Common myeloid progenitor, CD34-positive (primary cell): Measurements from ENCODE around the gene LARP4.
"Not testable (repeated sequence)": the region's sequence is repeated elsewhere in the genome, so short reads cannot be mapped to it uniquely, and the experiment has no call there.

Source experiments
- CTCF ChIA-PET: fragments of 350-600 bp; sonication (Branson Sonifier 250); formaldehyde crosslinking; loops from one replicate; lab custom pipeline; 2021; ENCODE audit warnings: antibody characterized with exemption; lab: Charles Lee
- POLR2A ChIA-PET: fragments of 350-600 bp; sonication (Branson Sonifier 250); formaldehyde crosslinking; loops from one replicate; lab custom pipeline; 2021; ENCODE audit warnings: antibody characterized with exemption; lab: Charles Lee
- DNase-seq, 3 donors: peaks; one replicate each; pipeline versions ENCODE4 v3.0.0 to v3.0.0-alpha.2; 2013
- H3K27ac ChIP-seq, 2 experiments: 1 replicate in 1 of 2; 2 replicates in 1 of 2; pipeline ENCODE4 v1.7.0; 2013; ENCODE audit warnings: inconsistent platforms in 2 of 2, low read length in 2 of 2, mild to moderate bottlenecking in 2 of 2, low read depth in 1 of 2, moderate library complexity in 1 of 2; ENCODE audit not compliant: severe bottlenecking in 2 of 2, insufficient read depth in 1 of 2, poor library complexity in 1 of 2
- H3K27me3 ChIP-seq, 5 experiments: replicated peaks in 2 of 5; 1 replicate in 3 of 5; 2 replicates in 2 of 5; pipeline versions ENCODE4 v1.6.1 to v1.7.0; 2013; ENCODE audit warnings: low read length in 4 of 5, mild to moderate bottlenecking in 2 of 5, moderate library complexity in 2 of 5, inconsistent platforms in 1 of 5; ENCODE audit not compliant: insufficient read depth in 5 of 5, control insufficient read depth in 4 of 5
- H3K36me3 ChIP-seq, 4 experiments: 1 replicate in 2 of 4; 2 replicates in 2 of 4; pipeline versions ENCODE4 v1.6.1 to v1.7.0; 2013; ENCODE audit warnings: low read length in 3 of 4, control low read depth in 1 of 4, mild to moderate bottlenecking in 1 of 4; ENCODE audit not compliant: control insufficient read depth in 4 of 4, insufficient read depth in 4 of 4
- H3K4me1 ChIP-seq, 4 experiments: 1 replicate in 3 of 4; 2 replicates in 1 of 4; pipeline versions ENCODE4 v1.6.1 to v1.7.1; 2013; ENCODE audit warnings: low read length in 3 of 4, mild to moderate bottlenecking in 3 of 4, control low read depth in 1 of 4, inconsistent platforms in 1 of 4, moderate library complexity in 1 of 4; ENCODE audit not compliant: control insufficient read depth in 4 of 4, insufficient read depth in 4 of 4; ENCODE audit errors: control extremely low read depth in 1 of 4
- H3K4me3 ChIP-seq, 7 experiments: 1 replicate in 4 of 7; 2 replicates in 3 of 7; pipeline versions ENCODE4 v1.5.1 to v1.7.0; 2013; ENCODE audit warnings: mild to moderate bottlenecking in 7 of 7, low read length in 6 of 7, moderate library complexity in 6 of 7, inconsistent platforms in 2 of 7, low read depth in 2 of 7, control low read depth in 1 of 7; ENCODE audit not compliant: insufficient read depth in 4 of 7, control insufficient read depth in 1 of 7; ENCODE audit errors: extremely low read depth in 1 of 7
- H3K9me3 ChIP-seq, 5 experiments: 1 replicate in 4 of 5; 2 replicates in 1 of 5; pipeline versions ENCODE4 v1.6.1 to v1.7.1; 2013; ENCODE audit warnings: low read length in 4 of 5, mild to moderate bottlenecking in 2 of 5, inconsistent platforms in 1 of 5, low read depth in 1 of 5, moderate library complexity in 1 of 5; ENCODE audit not compliant: control insufficient read depth in 4 of 5, insufficient read depth in 2 of 5; ENCODE audit errors: control extremely low read depth in 1 of 5
- WGBS: methylation state at CpG from one replicate; pipeline ENCODE4 v1.1.5; 2013; ENCODE audit not compliant: insufficient coverage; 5-methylcytosine and 5-hydroxymethylcytosine counted together

The LARP4 gene

GRCh38 chr12:50387972-50388478 is 12.7 kb upstream of the LARP4 start:
- H3K36me3 ChIP-seq = no peaks in the 10 kb centered on the region
- ChIA-PET CTCF (no interaction called here), POLR2A (no interaction called here)
- H3K9me3 ChIP-seq = no peaks in the 10 kb centered on the region
- H3K27ac ChIP-seq = no peak overlapping the region
- H3K4me1 ChIP-seq = no peaks in the 10 kb centered on the region
- WGBS = 100% methylated on average over 3 of the region's 7 CpGs
- DNase-seq = no peak
- H3K4me3 ChIP-seq = no peak overlapping the region
- no peaks in the 10 kb centered on the region for H3K27me3 ChIP-seq

GRCh38 chr12:50388793-50389192 is 11.9 kb upstream of the LARP4 start:
- H3K4me3 ChIP-seq, H3K9me3 ChIP-seq, DNase-seq, H3K27ac ChIP-seq, H3K27me3 ChIP-seq, CTCF ChIA-PET, H3K4me1 ChIP-seq, H3K36me3 ChIP-seq, POLR2A ChIA-PET: not testable (repeated sequence)
- 98% methylated on average over 10 of the region's 10 CpGs for WGBS

- H3K27ac ChIP-seq = no peak overlapping the region
- H3K27me3 ChIP-seq = no peaks in the 10 kb centered on the region
- no peaks in the 10 kb centered on the region for H3K9me3 ChIP-seq
- DNase-seq = no peak
- ChIA-PET POLR2A (interaction anchor here (0.6 kb wide), 1 partner anchor 365 kb away, joined by 3 read pairs; the partner anchor contains the start of gene RACGAP1), CTCF (no interaction called here)
- no peaks in the 10 kb centered on the region for H3K4me1 ChIP-seq
- H3K36me3 ChIP-seq = no peaks in the 10 kb centered on the region
- WGBS = 100% methylated on average over 3 of the region's 3 CpGs
- no peak overlapping the region for H3K4me3 ChIP-seq
Measured at GRCh38 chr12:50390316-50390741, 10.4 kb upstream of the LARP4 start.

- CTCF ChIA-PET = interaction anchor here (0.7 kb wide), 1 partner anchor 48 kb away, joined by 3 read pairs; no protein-coding TSS in a partner anchor
- 40% methylated on average over 1 of the region's 4 CpGs for WGBS
- POLR2A ChIA-PET = no interaction called here
Measured at GRCh38 chr12:50394469-50395029, 6.1 kb upstream of the LARP4 start.

GRCh38 chr12:50397117-50397650 is 3.5 kb upstream of the LARP4 start:
- H3K27me3 ChIP-seq = peaks cover 0 to 4% (median 0%) of the 10 kb centered on the region in 5 experiments
- H3K4me1 ChIP-seq = peaks cover 2 to 9% (median 8%) of the 10 kb centered on the region in 4 experiments
- ChIA-PET POLR2A (no interaction called here), CTCF (interaction anchor here (0.6 to 1.0 kb wide), 3 partner anchors 12 to 198 kb away, joined by 3 read pairs; no protein-coding TSS in a partner anchor)
- H3K27ac ChIP-seq = no peak overlapping the region
- H3K36me3 ChIP-seq = no peaks in the 10 kb centered on the region
- no CpG with 5 or more reads among the region's 3 CpGs for WGBS
- DNase-seq = no peak
- no peaks in the 10 kb centered on the region for H3K9me3 ChIP-seq
- H3K4me3 ChIP-seq = no peak overlapping the region

More at GRCh38 chr12:50394469-50395029, 6.1 kb upstream of the LARP4 start:
- Histone ChIP-seq H3K9me3 (no peaks in the 10 kb centered on the region), H3K4me3 (no peak overlapping the region), H3K36me3 (no peaks in the 10 kb centered on the region), H3K4me1 (no peaks in the 10 kb centered on the region), H3K27me3 (peaks cover 0 to 4% (median 0%) of the 10 kb centered on the region in 5 experiments), H3K27ac (no peak overlapping the region)
- no peak for DNase-seq

GRCh38 chr12:50398931-50399330 is 1.8 kb upstream of the LARP4 start:
- WGBS = 96% methylated on average over 4 of the region's 4 CpGs
- CTCF ChIA-PET = no interaction called here
- Histone ChIP-seq H3K4me3 (no peak overlapping the region), H3K27ac (no peak overlapping the region), H3K4me1 (peaks cover 13 to 25% (median 16%) of the 10 kb centered on the region in 4 experiments), H3K9me3 (no peaks in the 10 kb centered on the region), H3K27me3 (peaks cover 0 to 4% (median 0%) of the 10 kb centered on the region in 5 experiments), H3K36me3 (no peaks in the 10 kb centered on the region)
- POLR2A ChIA-PET = no interaction called here
- no peak for DNase-seq

- ChIA-PET POLR2A (interaction anchor here (0.7 kb wide), 1 partner anchor 331 kb away, joined by 4 read pairs; no protein-coding TSS in a partner anchor), CTCF (no interaction called here)
- H3K27me3 ChIP-seq = peaks cover 0 to 4% (median 0%) of the 10 kb centered on the region in 5 experiments
- WGBS = 92% methylated on average over 2 of the region's 8 CpGs
- no peak for DNase-seq
- peaks cover 13 to 25% (median 16%) of the 10 kb centered on the region in 4 experiments for H3K4me1 ChIP-seq
- peaks cover 0 to 3% (median 1%) of the 10 kb centered on the region in 4 experiments for H3K36me3 ChIP-seq
- peak overlapping the region in 6 of 7 experiments; percentile 92 to 98 (median 98) for H3K4me3 ChIP-seq
- peak overlapping the region; percentile 76 to 95 for H3K27ac ChIP-seq
- H3K9me3 ChIP-seq = no peaks in the 10 kb centered on the region
Measured at GRCh38 chr12:50400104-50400637, 514 bp upstream of the LARP4 start.
